Stomach (tissue), 4 donors: ENCODE measurements around the gene MSMP.

ENCODE experiments used
- POLR2A ChIP-seq, 4 donors: fragments of 450-650 bp; IDR thresholded peaks; one replicate each; pipeline ENCODE4 v1.6.1; 2016; ENCODE audit warnings: antibody characterized with exemption in 4 of 4, control low read depth in 2 of 4, mild to moderate bottlenecking in 1 of 4, moderate library complexity in 1 of 4
- TF ChIP-seq, protein P1 (sequence below), 7 experiments: fragments of 450-650 bp in 4 of 7; fragments of 200-600 bp in 3 of 7; sonication (generic) in 3 of 7; IDR thresholded peaks; one replicate each; pipeline ENCODE4 v1.5.1; 2016 to 2019; ENCODE audit warnings: antibody characterized with exemption in 7 of 7, control low read depth in 2 of 7, mild to moderate bottlenecking in 1 of 7

DNA sequence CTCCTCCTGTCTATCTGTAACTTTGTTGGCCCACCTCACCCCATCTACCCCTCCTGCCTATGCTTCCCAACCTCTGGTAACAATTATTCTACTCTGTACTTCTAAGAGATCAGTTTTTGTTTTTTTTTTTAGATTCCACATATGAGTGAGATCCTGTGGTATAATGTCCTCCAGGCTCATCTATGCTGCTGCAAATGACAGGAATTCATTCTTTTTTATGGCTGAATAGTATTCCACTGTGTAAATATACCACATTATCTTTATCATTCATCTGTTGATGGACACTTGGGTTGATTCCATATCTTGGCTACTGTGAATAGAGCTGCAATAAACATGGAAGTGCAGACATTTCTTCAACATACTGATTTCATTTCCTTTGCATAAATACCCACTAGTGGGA, 29.3 kb upstream of the MSMP start:
- TF ChIP-seq, protein P1, sequence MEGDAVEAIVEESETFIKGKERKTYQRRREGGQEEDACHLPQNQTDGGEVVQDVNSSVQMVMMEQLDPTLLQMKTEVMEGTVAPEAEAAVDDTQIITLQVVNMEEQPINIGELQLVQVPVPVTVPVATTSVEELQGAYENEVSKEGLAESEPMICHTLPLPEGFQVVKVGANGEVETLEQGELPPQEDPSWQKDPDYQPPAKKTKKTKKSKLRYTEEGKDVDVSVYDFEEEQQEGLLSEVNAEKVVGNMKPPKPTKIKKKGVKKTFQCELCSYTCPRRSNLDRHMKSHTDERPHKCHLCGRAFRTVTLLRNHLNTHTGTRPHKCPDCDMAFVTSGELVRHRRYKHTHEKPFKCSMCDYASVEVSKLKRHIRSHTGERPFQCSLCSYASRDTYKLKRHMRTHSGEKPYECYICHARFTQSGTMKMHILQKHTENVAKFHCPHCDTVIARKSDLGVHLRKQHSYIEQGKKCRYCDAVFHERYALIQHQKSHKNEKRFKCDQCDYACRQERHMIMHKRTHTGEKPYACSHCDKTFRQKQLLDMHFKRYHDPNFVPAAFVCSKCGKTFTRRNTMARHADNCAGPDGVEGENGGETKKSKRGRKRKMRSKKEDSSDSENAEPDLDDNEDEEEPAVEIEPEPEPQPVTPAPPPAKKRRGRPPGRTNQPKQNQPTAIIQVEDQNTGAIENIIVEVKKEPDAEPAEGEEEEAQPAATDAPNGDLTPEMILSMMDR (IDR thresholded peaks at IDR 0.05) = no peak
- no peak for TF ChIP-seq POLR2A (IDR thresholded peaks at IDR 0.05)
